ENCODE data around the gene CACNA2D2.
A peak's percentile ranks its signal among the peaks of the same experiment; 100 is the strongest.

The CACNA2D2 gene

GRCh38 chr3:50334339-50335075 lies 168.9 kb downstream of the CACNA2D2 start:
- TF ChIP-seq CTCF (conservative IDR thresholded peaks at IDR 0.05): no peak
- no peak for TF ChIP-seq ZFX (IDR thresholded peaks at IDR 0.05)
- peak overlapping the region; percentile 97 for H3K27ac ChIP-seq

GRCh38 chr3:50333744-50334328 lies 169.6 kb downstream of the CACNA2D2 start:
- H3K27ac ChIP-seq: peak overlapping the region; percentile 97
- no peak for TF ChIP-seq CTCF (conservative IDR thresholded peaks at IDR 0.05)
- TF ChIP-seq ZFX (IDR thresholded peaks at IDR 0.05): no peak

- TF ChIP-seq CTCF (conservative IDR thresholded peaks at IDR 0.05) (no peak), ZFX (IDR thresholded peaks at IDR 0.05) (no peak)
- no peak overlapping the region for H3K27ac ChIP-seq
Measured at GRCh38 chr3:50331364-50331907, 172.0 kb downstream of the CACNA2D2 start.

GRCh38 chr3:50330330-50330729 lies 173.1 kb downstream of the CACNA2D2 start:
- TF ChIP-seq ZFX (IDR thresholded peaks at IDR 0.05) (no peak), CTCF (conservative IDR thresholded peaks at IDR 0.05) (no peak)

GRCh38 chr3:50327943-50328691 lies 175.3 kb downstream of the CACNA2D2 start, which contains the start of gene TUSC2:
Gene TUSC2, minus strand, starts transcription at chr3:50328223. Its CDS starts 124 bp downstream, at chr3:50328099.
- peak; percentile 40; the same call in 1 of the 2 replicates for TF ChIP-seq ZFX (IDR thresholded peaks at IDR 0.05)
- no peak for TF ChIP-seq CTCF (conservative IDR thresholded peaks at IDR 0.05)
- peak within 1 kb of the TSS; percentile 80 for H3K27ac ChIP-seq

More at GRCh38 chr3:50330330-50330729, 173.1 kb downstream of the CACNA2D2 start:
- H3K27ac ChIP-seq: no peak overlapping the region

DNA sequence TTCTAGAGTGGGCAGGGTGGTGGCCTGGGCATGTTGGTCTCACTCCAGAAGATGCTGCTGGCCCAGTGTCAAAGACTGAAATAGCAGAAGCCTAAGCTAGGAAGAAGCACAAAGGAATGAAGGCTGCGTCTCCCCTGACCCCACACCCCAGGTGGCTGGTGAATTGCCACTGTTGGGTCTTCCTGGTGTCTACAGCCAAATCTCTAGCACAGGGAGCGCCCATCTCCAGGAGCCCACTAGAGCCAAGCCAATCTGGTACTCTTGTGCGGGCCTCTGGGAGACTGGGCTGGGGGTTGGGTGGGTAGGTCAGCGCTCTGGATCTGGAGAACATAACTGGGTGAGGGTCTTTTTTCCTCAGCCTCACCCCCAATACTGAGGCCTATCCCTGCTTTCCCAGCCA lies 176.3 kb downstream of the CACNA2D2 start:
- TF ChIP-seq ZFX (IDR thresholded peaks at IDR 0.05) (no peak), CTCF (conservative IDR thresholded peaks at IDR 0.05) (no peak)
- peak overlapping the region; percentile 80 for H3K27ac ChIP-seq
